HCT116 (cell line): ENCODE measurements around the gene RSPH9. TPM values are rescaled to one million over a fixed set of nuclear protein-coding genes. Genes with fewer than 3 reads are reported as not detected.

Experiments used
- ATAC-seq: fragments of 200-7000 bp; cut with Tn5 transposase; 2 replicates; pipeline ENCODE4 v1.9.1; 2020; ENCODE audit warnings: mild to moderate bottlenecking, moderate library complexity
- BruUV-seq: library from RNA; stranded (reverse); fragments of 400-500 nt; replicated peaks from 2 replicates; lab custom pipeline; 2021; lab: Mats Ljungman, UMichigan
- CTCF ChIA-PET: fragments of 300-600 bp; sonication (Branson Sonifier 250); formaldehyde crosslinking; loops from one replicate; lab custom pipeline; 2021; ENCODE audit warnings: antibody characterized with exemption; lab: Charles Lee
- POLR2A ChIA-PET: fragments of 300-600, 350-600 bp; sonication (Branson Sonifier 250); formaldehyde crosslinking; loops from one replicate; lab custom pipeline; 2021; ENCODE audit warnings: antibody characterized with exemption; lab: Charles Lee
- RAD21 ChIA-PET, 2 experiments: fragments of 300-600 bp; sonication (Branson Sonifier 250); formaldehyde crosslinking; loops; one replicate each; lab custom pipeline; 2023; ENCODE audit warnings: low total read pairs in 2 of 2; ENCODE audit not compliant: uncharacterized antibody in 2 of 2, unreplicated experiment in 2 of 2, low non-redundant PET in 1 of 2; lab: Charles Lee
- DNase-seq: peaks from one replicate; pipeline ENCODE4 v3.0.0-alpha.2; 2010; ENCODE audit warnings: low read depth, low spot score
- H2AFZ ChIP-seq: fragments of 200-600 bp; shearing (Covaris generic), sonication (generic); 2 replicates; pipeline ENCODE4 v1.6.1; 2017; ENCODE audit warnings: low read depth, mixed run types, mixed read lengths, antibody characterized with exemption, low read length; ENCODE audit not compliant: poor library complexity, severe bottlenecking
- H3K27ac ChIP-seq: 2 replicates; pipeline ENCODE4 v1.5.1; 2012; ENCODE audit warnings: low read depth, low read length
- H3K27me3 ChIP-seq: fragments of 200-600 bp; sonication (generic); 2 replicates; pipeline ENCODE4 v1.6.1; 2016; ENCODE audit warnings: mixed run types, low read length, mixed read lengths; ENCODE audit not compliant: insufficient read depth
- H3K36me3 ChIP-seq, 2 experiments: fragments of 200-500 bp in 1 of 2; fragments of 200-600 bp in 1 of 2; sonication (Bioruptor generic) in 1 of 2; sonication (generic) in 1 of 2; 2 replicates each; pipeline versions ENCODE4 v1.5.1 to v1.6.1; 2014 to 2016; ENCODE audit warnings: low read length in 2 of 2, inconsistent platforms in 1 of 2, mixed read lengths in 1 of 2, mixed run types in 1 of 2; ENCODE audit not compliant: insufficient read depth in 2 of 2, control insufficient read depth in 1 of 2
- H3K4me1 ChIP-seq, 2 experiments: fragments of 200-600 bp in 1 of 2; sonication (generic) in 1 of 2; 2 replicates each; pipeline versions ENCODE4 v1.5.1 to v1.6.1; 2012 to 2017; ENCODE audit warnings: low read length in 2 of 2, inconsistent platforms in 1 of 2, mild to moderate bottlenecking in 1 of 2, mixed read lengths in 1 of 2, mixed run types in 1 of 2, moderate library complexity in 1 of 2; ENCODE audit not compliant: insufficient read depth in 2 of 2, control insufficient read depth in 1 of 2
- H3K4me2 ChIP-seq: fragments of 200-600 bp; sonication (generic); 2 replicates; pipeline ENCODE4 v1.6.1; 2017; ENCODE audit warnings: mixed run types, low read length, mixed read lengths
- H3K4me3 ChIP-seq, 2 experiments: fragments of 200-600 bp in 1 of 2; sonication (generic) in 1 of 2; replicated peaks in 1 of 2; 2 replicates each; pipeline ENCODE4 v1.5.1; 2011 to 2016; ENCODE audit warnings: low read length in 2 of 2, control low read depth in 1 of 2, low read depth in 1 of 2, mild to moderate bottlenecking in 1 of 2, mixed read lengths in 1 of 2, mixed run types in 1 of 2
- H3K79me2 ChIP-seq: fragments of 200-600 bp; sonication (generic); 2 replicates; pipeline ENCODE4 v1.6.1; 2017; ENCODE audit warnings: mild to moderate bottlenecking, mixed run types, low read length, moderate library complexity, mixed read lengths; ENCODE audit not compliant: insufficient read depth
- H3K9ac ChIP-seq: fragments of 200-600 bp; sonication (generic); 2 replicates; pipeline ENCODE4 v1.6.1; 2016; ENCODE audit warnings: low read length, mixed read lengths
- H3K9me2 ChIP-seq: fragments of 200-600 bp; sonication (generic), shearing (Covaris generic); 2 replicates; pipeline ENCODE4 v1.6.1; 2017; ENCODE audit warnings: mixed run types, mild to moderate bottlenecking, moderate library complexity; ENCODE audit not compliant: insufficient read depth
- H3K9me3 ChIP-seq, 2 experiments: fragments of 200-500 bp in 1 of 2; fragments of 200-600 bp in 1 of 2; sonication (Bioruptor generic) in 1 of 2; sonication (generic) in 1 of 2; 2 replicates each; pipeline ENCODE4 v1.6.1; 2014 to 2017; ENCODE audit warnings: low read length in 2 of 2, mixed read lengths in 2 of 2, inconsistent platforms in 1 of 2, low read depth in 1 of 2, mild to moderate bottlenecking in 1 of 2, mixed run types in 1 of 2, moderate library complexity in 1 of 2; ENCODE audit not compliant: control insufficient read depth in 1 of 2, insufficient read depth in 1 of 2
- H4K20me1 ChIP-seq: fragments of 200-600 bp; sonication (generic), shearing (Covaris generic); 2 replicates; pipeline ENCODE4 v1.6.1; 2017; ENCODE audit warnings: mixed run types, mild to moderate bottlenecking, moderate library complexity; ENCODE audit not compliant: insufficient read depth
- ATF3 ChIP-seq: IDR thresholded peaks from 2 replicates; pipeline ENCODE4 v1.6.1; 2012
- CEBPB ChIP-seq: IDR thresholded peaks from 2 replicates; pipeline ENCODE4 v1.6.1; 2012; ENCODE audit warnings: low read depth
- CTCF ChIP-seq, 3 experiments: fragments of 200-600 bp in 1 of 3; sonication (generic) in 1 of 3; IDR thresholded peaks in 2 of 3; conservative IDR thresholded peaks in 1 of 3; 2 replicates each; pipeline ENCODE4 v1.5.1; 2012 to 2017; ENCODE audit warnings: low read depth in 2 of 3, low read length in 2 of 3, antibody characterized with exemption in 1 of 3, borderline replicate concordance in 1 of 3, control low read depth in 1 of 3, mild to moderate bottlenecking in 1 of 3, mixed read lengths in 1 of 3, mixed run types in 1 of 3, moderate library complexity in 1 of 3; ENCODE audit not compliant: insufficient read depth in 1 of 3
- EGR1 ChIP-seq: IDR thresholded peaks from 2 replicates; pipeline ENCODE4 v1.6.1; 2012; ENCODE audit warnings: low read depth
- MAX ChIP-seq: IDR thresholded peaks from 2 replicates; pipeline ENCODE4 v1.6.1; 2012
- POLR2A ChIP-seq: IDR thresholded peaks from 2 replicates; pipeline ENCODE4 v1.7.0; 2011; ENCODE audit warnings: borderline replicate concordance; ENCODE audit not compliant: insufficient read depth, insufficient read length; ENCODE audit errors: extremely low read depth
- POLR2AphosphoS5 ChIP-seq: IDR thresholded peaks from 2 replicates; pipeline ENCODE4 v1.6.1; 2011; ENCODE audit warnings: mild to moderate bottlenecking, low read depth, low read length, moderate library complexity
- RAD21 ChIP-seq: IDR thresholded peaks from 2 replicates; pipeline ENCODE4 v1.6.1; 2012; ENCODE audit warnings: low read depth, mild to moderate bottlenecking
- SIN3A ChIP-seq: IDR thresholded peaks from 2 replicates; pipeline ENCODE4 v1.6.1; 2012; ENCODE audit warnings: low read depth
- SRF ChIP-seq: IDR thresholded peaks from 2 replicates; pipeline ENCODE4 v1.6.1; 2012; ENCODE audit warnings: low read depth
- TCF7L2 ChIP-seq: IDR thresholded peaks from 2 replicates; pipeline ENCODE4 v1.7.0; 2011; ENCODE audit warnings: borderline replicate concordance, inconsistent platforms; ENCODE audit not compliant: insufficient read depth, insufficient read length; ENCODE audit errors: extremely low read depth
- YY1 ChIP-seq: IDR thresholded peaks from 2 replicates; pipeline ENCODE4 v1.6.1; 2011; ENCODE audit warnings: low read length, low read depth, moderate library complexity, mild to moderate bottlenecking; ENCODE audit not compliant: insufficient replicate concordance; ENCODE audit errors: extremely low read depth
- ZBTB33 ChIP-seq: IDR thresholded peaks from 2 replicates; pipeline ENCODE4 v1.6.1; 2011; ENCODE audit warnings: mild to moderate bottlenecking, low read length, moderate library complexity; ENCODE audit not compliant: insufficient replicate concordance; ENCODE audit errors: extremely low read depth
- ZFX ChIP-seq: fragments of 450-650 bp; IDR thresholded peaks from 2 replicates; pipeline ENCODE4 v1.6.1; 2017
- intact Hi-C: fragments of 100-400 bp; cut with micrococcal nuclease; formaldehyde crosslinking; loops from 2 replicates; pipeline ENCODE4 v1.10.0; 2022
- total RNA-seq: library from RNA; stranded (reverse); gene quantifications from one replicate; pipeline ENCODE4 v1.2.1, GENCODE V29; 2021; ENCODE audit not compliant: unreplicated experiment

The RSPH9 gene
- total RNA-seq, 1 experiment from 2014 or later: not detected

GRCh38 chr6:43695967-43696291 is 51.1 kb downstream of the RSPH9 start:
- ChIA-PET POLR2A (no interaction called here), CTCF (no interaction called here), RAD21 (no interaction called here)
- Histone ChIP-seq H3K4me2 (no peak overlapping the region), H3K9me3 (no peaks in the 10 kb centered on the region), H3K27ac (no peak overlapping the region), H2AFZ (no peak overlapping the region), H3K36me3 (no peaks in the 10 kb centered on the region), H3K9ac (no peak overlapping the region), H3K9me2 (no peaks in the 10 kb centered on the region), H3K4me1 (peaks cover 15 to 23% of the 10 kb centered on the region in 2 experiments), H3K4me3 (no peak overlapping the region), H4K20me1 (no peaks in the 10 kb centered on the region), H3K79me2 (no peaks in the 10 kb centered on the region), H3K27me3 (no peaks in the 10 kb centered on the region)
- BruUV-seq: no TSS peak
- ATAC-seq (no peak), DNase-seq (no peak)
- intact Hi-C loops: no loop called here
- TF ChIP-seq POLR2AphosphoS5 (no peak), CTCF (IDR thresholded peaks at IDR 0.05 in 2 of 3, conservative IDR thresholded peaks at IDR 0.05 in 1 of 3; ENCODE audit: borderline replicate concordance in 1 of 3, insufficient read depth in 1 of 3, low read depth in 2 of 3, low read length in 2 of 3) (no peak), ATF3 (no peak), ZFX (no peak), CEBPB (no peak), SRF (no peak), MAX (no peak), YY1 (no peak), ZBTB33 (no peak), EGR1 (no peak), POLR2A (no peak), TCF7L2 (no peak), RAD21 (no peak), SIN3A (no peak)
